HT1080 (cell line): ENCODE data around the gene ST8SIA4. TPM values are rescaled to one million over a fixed set of nuclear protein-coding genes. Genes with fewer than 3 reads are reported as not detected.
"Not testable (repeated sequence)": the region's sequence is repeated elsewhere in the genome, so short reads cannot be mapped to it uniquely, and the experiment has no call there.

Experiments used
- DNase-seq: peaks from one replicate; pipeline ENCODE4 v3.0.0-alpha.2; 2015; ENCODE audit warnings: low read depth
- small RNA-seq: library from RNA; depleted of rRNA; stranded (forward); fragments of <200 nt; gene quantifications from one replicate; pipeline ENCODE3, GENCODE V24; 2014
- total RNA-seq: library from RNA; depleted of rRNA; stranded (reverse); fragments of >200 nt; shearing (Covaris generic); gene quantifications from 2 replicates; pipeline ENCODE4 v1.2.3, GENCODE V29; 2014

Gene ST8SIA4
- total RNA-seq, 1 experiment from 2014 or later = not detected

GRCh38 chr5:100788417-100788816 is 114.7 kb downstream of the ST8SIA4 start:
- DNase-seq = no peak

GRCh38 chr5:100787648-100788047 is 115.4 kb downstream of the ST8SIA4 start:
- no peak for DNase-seq

GRCh38 chr5:100785536-100785935 is 117.5 kb downstream of the ST8SIA4 start:
- DNase-seq = not testable (repeated sequence)

- no peak for DNase-seq
Measured at GRCh38 chr5:100780376-100780870, 122.7 kb downstream of the ST8SIA4 start.

- DNase-seq = no peak
Measured at GRCh38 chr5:100779669-100780375, 123.3 kb downstream of the ST8SIA4 start.

GRCh38 chr5:100777680-100778300 is 125.3 kb downstream of the ST8SIA4 start:
- peak; percentile 85 for DNase-seq

- no peak for DNase-seq
Measured at GRCh38 chr5:100775533-100775855, 127.6 kb downstream of the ST8SIA4 start.

GRCh38 chr5:100772548-100772947 is 130.5 kb downstream of the ST8SIA4 start:
- DNase-seq = no peak

GRCh38 chr5:100772006-100772405 is 131.1 kb downstream of the ST8SIA4 start:
- DNase-seq = no peak

GRCh38 chr5:100771181-100771580 is 131.9 kb downstream of the ST8SIA4 start:
- DNase-seq = no peak

- DNase-seq = no peak
Measured at GRCh38 chr5:100768221-100768620, 134.9 kb downstream of the ST8SIA4 start.

- no peak for DNase-seq
Measured at GRCh38 chr5:100762995-100763394, 140.1 kb downstream of the ST8SIA4 start.

- no peak for DNase-seq
Measured at GRCh38 chr5:100762108-100762507, 141.0 kb downstream of the ST8SIA4 start.

- no peak for DNase-seq
Measured at GRCh38 chr5:100761192-100761591, 141.9 kb downstream of the ST8SIA4 start.

- DNase-seq = no peak
Measured at GRCh38 chr5:100760688-100761087, 142.4 kb downstream of the ST8SIA4 start.

- no peak for DNase-seq
Measured at GRCh38 chr5:100758780-100759179, 144.3 kb downstream of the ST8SIA4 start.

- DNase-seq = no peak
Measured at GRCh38 chr5:100758306-100758705, 144.8 kb downstream of the ST8SIA4 start.

GRCh38 chr5:100757618-100758017 is 145.5 kb downstream of the ST8SIA4 start:
- DNase-seq = no peak

Small RNAs within 50 kb of the gene (small RNA-seq; reads per million reads assigned to genes)
- not detected for gene MIR548P
